PC-9 (cell line): ENCODE data around the gene SYNGR1.

Source experiments
- EZH2 ChIP-seq: fragments of 200-600 bp; sonication (generic); IDR thresholded peaks from 2 replicates; pipeline ENCODE4 v1.8.0; 2017; ENCODE audit warnings: antibody characterized with exemption, low read depth
- TF ChIP-seq, protein P1 (sequence below): fragments of 200-600 bp; sonication (generic); conservative IDR thresholded peaks from 2 replicates; pipeline ENCODE4 v1.6.1; 2017; ENCODE audit warnings: mixed run types, antibody characterized with exemption, mild to moderate bottlenecking, moderate library complexity

DNA sequence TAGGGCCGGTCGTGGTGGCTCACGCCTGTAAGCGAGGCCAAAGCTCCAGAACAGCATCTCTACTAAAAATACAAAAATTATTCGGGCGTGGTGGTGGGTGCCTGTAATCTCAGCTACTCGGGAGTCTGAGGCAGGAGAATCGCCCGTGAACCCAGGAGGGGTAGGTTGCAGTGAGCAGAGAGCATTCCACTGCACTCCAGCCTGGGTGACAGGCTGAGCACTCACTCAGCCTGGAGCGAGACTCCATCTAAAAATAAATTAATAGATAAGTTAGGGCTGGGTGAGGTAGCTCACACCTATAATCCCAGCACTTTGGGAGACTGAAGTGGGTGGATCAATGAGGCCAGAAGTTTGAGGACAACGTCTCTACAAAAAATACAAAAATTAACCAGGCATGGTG, 39.6 kb downstream of the SYNGR1 start:
- TF ChIP-seq, protein P1, sequence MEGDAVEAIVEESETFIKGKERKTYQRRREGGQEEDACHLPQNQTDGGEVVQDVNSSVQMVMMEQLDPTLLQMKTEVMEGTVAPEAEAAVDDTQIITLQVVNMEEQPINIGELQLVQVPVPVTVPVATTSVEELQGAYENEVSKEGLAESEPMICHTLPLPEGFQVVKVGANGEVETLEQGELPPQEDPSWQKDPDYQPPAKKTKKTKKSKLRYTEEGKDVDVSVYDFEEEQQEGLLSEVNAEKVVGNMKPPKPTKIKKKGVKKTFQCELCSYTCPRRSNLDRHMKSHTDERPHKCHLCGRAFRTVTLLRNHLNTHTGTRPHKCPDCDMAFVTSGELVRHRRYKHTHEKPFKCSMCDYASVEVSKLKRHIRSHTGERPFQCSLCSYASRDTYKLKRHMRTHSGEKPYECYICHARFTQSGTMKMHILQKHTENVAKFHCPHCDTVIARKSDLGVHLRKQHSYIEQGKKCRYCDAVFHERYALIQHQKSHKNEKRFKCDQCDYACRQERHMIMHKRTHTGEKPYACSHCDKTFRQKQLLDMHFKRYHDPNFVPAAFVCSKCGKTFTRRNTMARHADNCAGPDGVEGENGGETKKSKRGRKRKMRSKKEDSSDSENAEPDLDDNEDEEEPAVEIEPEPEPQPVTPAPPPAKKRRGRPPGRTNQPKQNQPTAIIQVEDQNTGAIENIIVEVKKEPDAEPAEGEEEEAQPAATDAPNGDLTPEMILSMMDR = no peak
- no peak for TF ChIP-seq EZH2
